HCT116 (cell line): ENCODE data around the gene TCP11. TPM values are rescaled to one million over a fixed set of nuclear protein-coding genes. Genes with fewer than 3 reads are reported as not detected.

Source experiments
- ATAC-seq: fragments of 200-7000 bp; cut with Tn5 transposase; 2 replicates; pipeline ENCODE4 v1.9.1; 2020; ENCODE audit warnings: mild to moderate bottlenecking, moderate library complexity
- BruUV-seq: library from RNA; stranded (reverse); fragments of 400-500 nt; replicated peaks from 2 replicates; lab custom pipeline; 2021; lab: Mats Ljungman, UMichigan
- CTCF ChIA-PET: fragments of 300-600 bp; sonication (Branson Sonifier 250); formaldehyde crosslinking; loops from one replicate; lab custom pipeline; 2021; ENCODE audit warnings: antibody characterized with exemption; lab: Charles Lee
- POLR2A ChIA-PET: fragments of 300-600, 350-600 bp; sonication (Branson Sonifier 250); formaldehyde crosslinking; loops from one replicate; lab custom pipeline; 2021; ENCODE audit warnings: antibody characterized with exemption; lab: Charles Lee
- RAD21 ChIA-PET, 2 experiments: fragments of 300-600 bp; sonication (Branson Sonifier 250); formaldehyde crosslinking; loops; one replicate each; lab custom pipeline; 2023; ENCODE audit warnings: low total read pairs in 2 of 2; ENCODE audit not compliant: uncharacterized antibody in 2 of 2, unreplicated experiment in 2 of 2, low non-redundant PET in 1 of 2; lab: Charles Lee
- DNase-seq: peaks from one replicate; pipeline ENCODE4 v3.0.0-alpha.2; 2010; ENCODE audit warnings: low read depth, low spot score
- H2AFZ ChIP-seq: fragments of 200-600 bp; shearing (Covaris generic), sonication (generic); 2 replicates; pipeline ENCODE4 v1.6.1; 2017; ENCODE audit warnings: low read depth, mixed run types, mixed read lengths, antibody characterized with exemption, low read length; ENCODE audit not compliant: poor library complexity, severe bottlenecking
- H3K27ac ChIP-seq: 2 replicates; pipeline ENCODE4 v1.5.1; 2012; ENCODE audit warnings: low read depth, low read length
- H3K27me3 ChIP-seq: fragments of 200-600 bp; sonication (generic); 2 replicates; pipeline ENCODE4 v1.6.1; 2016; ENCODE audit warnings: mixed run types, low read length, mixed read lengths; ENCODE audit not compliant: insufficient read depth
- H3K36me3 ChIP-seq, 2 experiments: fragments of 200-500 bp in 1 of 2; fragments of 200-600 bp in 1 of 2; sonication (Bioruptor generic) in 1 of 2; sonication (generic) in 1 of 2; 2 replicates each; pipeline versions ENCODE4 v1.5.1 to v1.6.1; 2014 to 2016; ENCODE audit warnings: low read length in 2 of 2, inconsistent platforms in 1 of 2, mixed read lengths in 1 of 2, mixed run types in 1 of 2; ENCODE audit not compliant: insufficient read depth in 2 of 2, control insufficient read depth in 1 of 2
- H3K4me1 ChIP-seq, 2 experiments: fragments of 200-600 bp in 1 of 2; sonication (generic) in 1 of 2; 2 replicates each; pipeline versions ENCODE4 v1.5.1 to v1.6.1; 2012 to 2017; ENCODE audit warnings: low read length in 2 of 2, inconsistent platforms in 1 of 2, mild to moderate bottlenecking in 1 of 2, mixed read lengths in 1 of 2, mixed run types in 1 of 2, moderate library complexity in 1 of 2; ENCODE audit not compliant: insufficient read depth in 2 of 2, control insufficient read depth in 1 of 2
- H3K4me2 ChIP-seq: fragments of 200-600 bp; sonication (generic); 2 replicates; pipeline ENCODE4 v1.6.1; 2017; ENCODE audit warnings: mixed run types, low read length, mixed read lengths
- H3K4me3 ChIP-seq, 2 experiments: fragments of 200-600 bp in 1 of 2; sonication (generic) in 1 of 2; replicated peaks in 1 of 2; 2 replicates each; pipeline ENCODE4 v1.5.1; 2011 to 2016; ENCODE audit warnings: low read length in 2 of 2, control low read depth in 1 of 2, low read depth in 1 of 2, mild to moderate bottlenecking in 1 of 2, mixed read lengths in 1 of 2, mixed run types in 1 of 2
- H3K79me2 ChIP-seq: fragments of 200-600 bp; sonication (generic); 2 replicates; pipeline ENCODE4 v1.6.1; 2017; ENCODE audit warnings: mild to moderate bottlenecking, mixed run types, low read length, moderate library complexity, mixed read lengths; ENCODE audit not compliant: insufficient read depth
- H3K9ac ChIP-seq: fragments of 200-600 bp; sonication (generic); 2 replicates; pipeline ENCODE4 v1.6.1; 2016; ENCODE audit warnings: low read length, mixed read lengths
- H3K9me2 ChIP-seq: fragments of 200-600 bp; sonication (generic), shearing (Covaris generic); 2 replicates; pipeline ENCODE4 v1.6.1; 2017; ENCODE audit warnings: mixed run types, mild to moderate bottlenecking, moderate library complexity; ENCODE audit not compliant: insufficient read depth
- H3K9me3 ChIP-seq, 2 experiments: fragments of 200-500 bp in 1 of 2; fragments of 200-600 bp in 1 of 2; sonication (Bioruptor generic) in 1 of 2; sonication (generic) in 1 of 2; 2 replicates each; pipeline ENCODE4 v1.6.1; 2014 to 2017; ENCODE audit warnings: low read length in 2 of 2, mixed read lengths in 2 of 2, inconsistent platforms in 1 of 2, low read depth in 1 of 2, mild to moderate bottlenecking in 1 of 2, mixed run types in 1 of 2, moderate library complexity in 1 of 2; ENCODE audit not compliant: control insufficient read depth in 1 of 2, insufficient read depth in 1 of 2
- H4K20me1 ChIP-seq: fragments of 200-600 bp; sonication (generic), shearing (Covaris generic); 2 replicates; pipeline ENCODE4 v1.6.1; 2017; ENCODE audit warnings: mixed run types, mild to moderate bottlenecking, moderate library complexity; ENCODE audit not compliant: insufficient read depth
- ATF3 ChIP-seq: IDR thresholded peaks from 2 replicates; pipeline ENCODE4 v1.6.1; 2012
- POLR2AphosphoS5 ChIP-seq: IDR thresholded peaks from 2 replicates; pipeline ENCODE4 v1.6.1; 2011; ENCODE audit warnings: mild to moderate bottlenecking, low read depth, low read length, moderate library complexity
- SIN3A ChIP-seq: IDR thresholded peaks from 2 replicates; pipeline ENCODE4 v1.6.1; 2012; ENCODE audit warnings: low read depth
- SP1 ChIP-seq: IDR thresholded peaks from 2 replicates; pipeline ENCODE4 v1.6.1; 2012; ENCODE audit warnings: low read depth
- TCF7L2 ChIP-seq: IDR thresholded peaks from 2 replicates; pipeline ENCODE4 v1.7.0; 2011; ENCODE audit warnings: borderline replicate concordance, inconsistent platforms; ENCODE audit not compliant: insufficient read depth, insufficient read length; ENCODE audit errors: extremely low read depth
- YY1 ChIP-seq: IDR thresholded peaks from 2 replicates; pipeline ENCODE4 v1.6.1; 2011; ENCODE audit warnings: low read length, low read depth, moderate library complexity, mild to moderate bottlenecking; ENCODE audit not compliant: insufficient replicate concordance; ENCODE audit errors: extremely low read depth
- ZBTB33 ChIP-seq: IDR thresholded peaks from 2 replicates; pipeline ENCODE4 v1.6.1; 2011; ENCODE audit warnings: mild to moderate bottlenecking, low read length, moderate library complexity; ENCODE audit not compliant: insufficient replicate concordance; ENCODE audit errors: extremely low read depth
- intact Hi-C: fragments of 100-400 bp; cut with micrococcal nuclease; formaldehyde crosslinking; loops from 2 replicates; pipeline ENCODE4 v1.10.0; 2022
- total RNA-seq: library from RNA; stranded (reverse); gene quantifications from one replicate; pipeline ENCODE4 v1.2.1, GENCODE V29; 2021; ENCODE audit not compliant: unreplicated experiment

The TCP11 gene
- total RNA-seq, 1 experiment from 2014 or later = not detected

- DNase-seq = no peak
- ATAC-seq = no peak
- BruUV-seq = no TSS peak
- intact Hi-C loops = no loop called here
- Histone ChIP-seq H3K4me3 (no peak overlapping the region), H3K9me2 (no peaks in the 10 kb centered on the region), H3K36me3 (no peaks in the 10 kb centered on the region; a peak in 2 of 4 replicates), H3K79me2 (no peaks in the 10 kb centered on the region), H3K4me1 (no peaks in the 10 kb centered on the region), H3K4me2 (no peak overlapping the region), H3K27ac (no peak overlapping the region), H3K9ac (no peak overlapping the region), H3K9me3 (no peaks in the 10 kb centered on the region), H2AFZ (no peak overlapping the region), H4K20me1 (no peaks in the 10 kb centered on the region), H3K27me3 (no peaks in the 10 kb centered on the region)
- POLR2A ChIA-PET = no interaction called here
- TF ChIP-seq SIN3A (no peak), TCF7L2 (no peak), SP1 (no peak), POLR2AphosphoS5 (no peak)
- CTCF ChIA-PET = no interaction called here
- RAD21 ChIA-PET = no interaction called here
These were observed 54.3 kb downstream of the TCP11 start for GRCh38 chr6:35086636-35087360.

GRCh38 chr6:35086282-35086632 is 54.9 kb downstream of the TCP11 start:
- intact Hi-C loops = no loop called here
- H3K36me3 ChIP-seq = no peaks in the 10 kb centered on the region; a peak in 2 of 4 replicates
- DNase-seq (no peak), ATAC-seq (no peak)
- no TSS peak for BruUV-seq
- no peaks in the 10 kb centered on the region for H3K79me2 ChIP-seq
- H3K27me3 ChIP-seq = no peaks in the 10 kb centered on the region
- no peak overlapping the region for H2AFZ ChIP-seq
- no peak overlapping the region for H3K27ac ChIP-seq
- no peaks in the 10 kb centered on the region for H3K4me1 ChIP-seq
- H3K9ac ChIP-seq = no peak overlapping the region
- RAD21 ChIA-PET = no interaction called here
- no peak overlapping the region for H3K4me2 ChIP-seq
- H3K9me3 ChIP-seq = no peaks in the 10 kb centered on the region
- POLR2A ChIA-PET = no interaction called here
- H4K20me1 ChIP-seq = no peaks in the 10 kb centered on the region
- no peak for TF ChIP-seq TCF7L2
- TF ChIP-seq ATF3 = no peak
- no peak for TF ChIP-seq ZBTB33
- TF ChIP-seq YY1 = no peak
- H3K4me3 ChIP-seq = no peak overlapping the region
- CTCF ChIA-PET = no interaction called here
- no peaks in the 10 kb centered on the region for H3K9me2 ChIP-seq
